GM19395 (cell line): ENCODE results near the gene CA14.
"Not testable (repeated sequence)": the region's sequence is repeated elsewhere in the genome, so short reads cannot be mapped to it uniquely, and the experiment has no call there.

Experiments
- ATAC-seq: cut with Tn5 transposase; IDR thresholded peaks from one replicate; pipeline ENCODE4 v1.9.1; 2021; ENCODE audit warnings: mild to moderate bottlenecking, moderate library complexity; ENCODE audit not compliant: unreplicated experiment

The CA14 gene

DNA sequence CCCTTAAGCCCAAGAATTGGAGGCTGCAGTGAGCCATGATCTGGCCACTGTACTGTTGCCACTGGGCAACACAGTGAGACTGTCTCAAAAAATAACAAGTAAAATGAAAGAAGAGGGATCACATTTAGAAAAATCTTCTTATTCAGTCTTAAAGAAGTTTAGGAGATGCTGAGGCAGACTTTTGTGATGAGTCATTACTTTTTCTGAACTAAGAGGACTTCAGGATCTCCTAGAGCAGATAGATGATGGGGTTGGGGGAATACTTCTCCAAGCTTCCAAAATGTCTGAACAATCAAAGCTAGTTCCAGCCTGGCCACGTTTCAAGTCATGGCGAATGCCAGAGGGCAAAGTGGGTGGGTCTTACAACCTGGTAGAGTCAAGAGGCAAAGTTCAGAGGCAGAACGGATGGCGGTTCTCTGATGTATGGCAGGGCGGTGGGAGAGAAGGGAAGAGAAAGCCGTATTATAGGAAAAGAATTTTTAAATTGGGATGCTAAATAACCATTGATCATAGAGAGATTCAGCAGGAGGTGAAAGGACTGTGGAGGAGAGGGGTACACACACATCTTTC, 22.6 kb downstream of the CA14 start:
- no peak for ATAC-seq

DNA sequence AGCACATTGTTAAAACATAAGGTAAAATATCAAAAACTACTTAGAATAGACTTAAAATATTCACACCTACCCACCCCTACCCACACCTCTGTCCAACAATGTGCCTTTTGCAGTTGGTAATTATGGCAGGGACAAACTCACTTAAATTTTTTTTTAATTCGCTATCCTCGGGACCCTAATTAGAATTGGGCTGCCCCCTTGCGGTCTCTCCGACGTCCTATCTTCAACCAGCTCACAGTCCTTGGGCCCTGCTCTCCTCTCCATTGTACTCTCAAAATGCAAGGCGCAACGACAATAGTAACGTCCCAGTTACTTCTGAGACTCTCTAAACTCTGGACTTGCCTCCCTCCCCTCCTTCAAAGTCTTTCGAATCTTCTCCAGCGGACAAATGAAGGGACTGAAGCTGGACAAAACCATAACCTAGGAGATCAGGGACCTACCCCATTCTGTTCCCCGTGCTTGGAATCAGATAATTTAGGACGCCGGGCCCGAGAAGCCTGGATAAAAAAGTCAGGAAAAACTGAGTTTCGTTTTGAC, 23.7 kb downstream of the CA14 start:
- ATAC-seq: no peak

DNA sequence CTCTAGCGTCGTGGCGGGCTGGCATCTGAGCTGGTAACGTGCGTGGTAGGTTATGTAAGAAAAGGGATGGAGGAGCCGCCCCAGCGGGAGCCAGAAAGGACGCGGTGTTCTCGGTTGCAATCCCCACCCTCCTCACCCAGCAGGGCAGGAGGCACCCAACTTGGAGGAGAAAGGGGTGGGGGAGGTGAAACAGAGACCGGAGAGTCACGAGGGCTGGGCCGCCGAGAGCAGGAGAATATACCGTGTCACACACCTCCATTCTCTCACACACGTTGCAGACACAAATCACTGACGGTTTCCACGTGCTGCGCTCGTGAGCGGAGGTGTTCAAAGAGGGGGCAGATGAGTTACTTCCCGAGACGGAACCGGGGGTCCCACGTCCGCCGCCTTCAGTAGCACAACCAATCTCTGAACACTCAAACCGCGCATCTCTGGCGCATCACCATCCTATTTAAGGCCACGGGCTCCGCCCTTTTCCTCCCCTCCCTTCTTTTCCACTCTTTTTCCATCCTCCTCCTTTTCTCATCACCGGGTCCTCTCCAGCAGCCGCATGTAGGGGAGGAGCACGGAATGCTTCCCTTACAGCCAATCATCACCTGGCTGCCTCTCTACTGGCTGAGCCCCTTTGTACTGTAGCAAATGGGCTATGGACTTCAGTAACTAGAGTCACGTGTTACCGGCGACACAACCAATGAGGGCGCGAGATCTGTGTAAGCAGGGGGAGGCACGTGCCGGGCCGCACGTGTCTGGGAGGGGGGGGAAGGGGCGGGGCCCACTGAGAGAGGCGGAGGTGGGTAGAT, 24.4 kb downstream of the CA14 start, which contains the start of gene CIART:
CIART (plus strand) TSS at position 797 of the 800 bp plus-strand sequence. CDS start 714 bp downstream, outside the sequence.
- ATAC-seq: no peak

DNA sequence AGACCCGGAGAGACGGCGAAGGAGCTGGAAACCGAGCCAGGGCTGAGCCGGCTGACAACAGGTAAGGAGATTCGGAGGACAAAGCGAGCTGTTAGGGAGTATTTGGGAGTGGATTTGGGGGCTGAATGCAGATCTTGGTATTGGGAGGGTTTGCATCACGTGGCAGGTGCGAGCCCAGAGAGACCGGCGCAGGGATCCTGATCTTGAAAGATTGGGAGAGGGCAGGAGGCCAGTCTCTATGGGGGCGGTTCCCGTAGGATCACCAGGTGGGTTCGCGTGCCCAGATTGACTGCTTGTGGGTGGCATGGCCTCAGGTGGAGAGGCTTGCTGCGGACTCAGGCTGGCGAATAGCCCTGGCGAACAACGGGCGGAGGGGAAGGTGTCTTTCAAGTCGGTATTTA, 25.0 kb downstream of the CA14 start:
- ATAC-seq: no peak

DNA sequence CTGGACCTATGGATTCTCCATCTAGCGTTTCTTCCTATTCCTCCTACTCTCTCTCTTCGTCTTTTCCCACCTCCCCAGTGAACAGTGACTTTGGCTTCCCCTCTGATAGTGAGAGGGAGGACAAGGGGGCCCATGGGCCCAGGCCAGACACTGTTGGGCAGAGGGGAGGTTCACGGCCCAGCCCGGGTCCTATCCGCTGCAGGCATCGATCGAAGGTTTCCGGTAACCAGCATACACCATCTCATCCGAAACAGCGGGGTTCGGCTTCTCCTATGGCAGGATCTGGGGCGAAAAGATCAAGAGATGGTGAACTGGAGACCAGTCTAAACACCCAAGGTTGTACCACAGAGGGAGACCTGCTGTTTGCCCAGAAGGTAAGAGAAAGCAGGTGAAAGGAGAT, 25.7 kb downstream of the CA14 start:
- no peak for ATAC-seq

DNA sequence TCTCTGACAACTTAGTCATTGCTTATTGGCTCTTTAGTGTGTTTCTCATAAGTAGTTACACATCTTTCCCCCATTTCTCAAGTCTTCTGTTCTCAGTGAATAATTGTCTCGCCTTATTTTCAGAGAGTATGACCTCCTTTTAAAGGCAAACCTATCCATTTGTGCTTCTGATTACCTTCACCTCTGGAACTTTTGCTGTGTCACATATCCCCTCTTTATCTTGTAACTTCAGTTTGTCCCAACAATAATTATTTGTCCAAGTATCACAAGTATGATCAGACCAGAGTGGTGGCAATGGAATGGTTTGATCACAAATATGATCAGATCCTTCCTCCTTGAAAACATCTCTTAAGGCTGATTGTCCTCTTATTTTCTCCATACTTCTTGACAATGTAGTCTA, 30.8 kb downstream of the CA14 start:
- ATAC-seq: no peak

DNA sequence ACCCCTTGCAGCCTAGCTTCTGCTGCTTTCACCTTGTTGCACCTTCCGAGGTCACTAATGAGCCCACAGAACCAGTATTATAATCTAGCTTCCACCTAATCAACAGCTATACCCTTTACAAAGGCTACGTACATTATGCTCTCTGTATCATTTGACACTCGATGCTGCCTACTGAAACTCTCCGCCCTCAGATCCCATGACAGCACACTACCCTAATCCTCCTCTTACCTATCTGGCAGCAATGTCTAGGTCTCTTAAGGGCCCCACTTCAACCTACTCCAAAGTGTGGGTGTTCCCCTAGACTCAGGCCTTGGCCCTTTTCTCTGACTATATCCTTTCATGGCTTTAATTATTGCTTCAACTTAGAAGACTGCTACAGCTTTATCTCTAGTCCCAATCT, 31.2 kb downstream of the CA14 start:
- no peak for ATAC-seq

DNA sequence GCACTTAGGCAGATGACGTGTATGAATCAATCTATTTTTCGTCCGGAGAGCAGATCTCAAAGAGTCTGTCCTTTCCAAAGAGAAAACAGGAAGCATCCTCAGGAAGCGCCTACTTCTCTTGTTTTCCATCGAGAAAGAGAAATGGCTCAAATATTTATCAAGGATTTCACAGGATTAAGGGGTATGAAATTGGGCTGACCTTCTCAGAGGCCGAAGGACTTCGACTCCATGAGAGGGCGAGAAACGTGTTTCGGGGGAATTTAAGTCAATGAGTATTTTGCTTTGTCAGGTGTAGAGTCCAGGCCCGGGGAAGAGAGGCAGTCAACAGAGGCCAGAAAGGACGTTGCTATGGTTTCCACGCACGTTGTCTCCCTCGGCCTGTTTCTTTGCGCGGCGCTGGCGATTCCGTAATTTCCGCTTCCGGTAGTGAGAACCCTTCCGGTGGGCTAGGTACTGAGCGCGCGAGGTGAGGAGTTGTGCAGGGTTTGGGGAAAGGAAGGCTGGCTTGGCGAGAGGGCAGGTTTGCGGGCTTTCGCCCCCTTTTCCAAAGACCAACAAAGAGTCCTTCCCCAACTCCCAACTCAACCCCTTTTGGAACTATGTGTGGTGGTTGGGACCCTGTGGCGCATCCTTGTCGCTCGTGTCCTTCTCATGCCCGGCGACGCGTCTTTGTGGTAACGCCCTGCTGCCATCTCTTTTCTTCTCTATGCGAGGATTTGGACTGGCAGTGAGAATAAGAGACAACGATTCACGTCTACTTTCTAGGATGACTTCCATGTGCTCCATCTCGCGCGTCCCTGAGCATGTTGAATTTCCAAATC, 36.1 kb downstream of the CA14 start, which contains the start of gene MRPS21:
MRPS21 (plus strand) TSS at position 429 of the 821 bp plus-strand sequence. CDS start 506 bp downstream, outside the sequence.
- ATAC-seq: peak; percentile 97

DNA sequence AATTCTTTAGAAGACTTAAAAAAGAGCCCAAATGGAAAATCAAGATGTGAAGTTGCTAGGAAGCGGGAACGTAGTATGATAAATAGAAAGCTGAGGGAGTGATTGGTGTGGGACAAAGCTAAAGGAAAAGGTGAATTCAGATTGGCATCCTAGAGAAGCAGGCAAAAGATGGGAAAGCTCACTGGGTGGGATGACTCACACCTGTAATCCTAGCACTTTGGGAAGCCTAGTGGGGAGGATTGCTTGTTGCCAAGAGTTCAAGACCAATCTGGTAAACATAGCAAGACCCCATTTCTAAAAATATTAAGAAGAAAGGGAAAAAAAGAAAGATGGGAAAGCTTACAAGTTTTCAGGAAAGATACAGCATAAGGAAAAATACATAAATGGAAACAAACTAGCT, 37.9 kb downstream of the CA14 start:
- ATAC-seq: no peak

DNA sequence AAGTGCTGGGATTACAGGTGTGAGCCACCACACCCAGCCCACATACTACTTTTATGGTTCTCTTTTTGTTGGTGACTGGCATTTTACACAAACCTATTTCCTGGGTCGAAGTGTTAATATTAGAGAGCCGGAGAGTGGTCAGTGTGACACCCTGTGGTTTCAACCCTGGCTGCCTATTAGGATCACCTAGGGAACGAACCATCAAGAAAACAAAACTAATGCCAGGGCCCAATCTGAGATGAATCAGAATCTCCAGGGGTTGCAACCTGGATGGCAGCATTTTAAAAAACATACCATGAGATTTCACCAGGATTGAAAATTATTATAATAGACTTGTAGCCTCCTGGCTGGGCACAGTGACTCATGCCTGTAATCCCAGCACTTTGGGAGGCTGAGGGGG, 42.1 kb downstream of the CA14 start:
- no peak for ATAC-seq

DNA sequence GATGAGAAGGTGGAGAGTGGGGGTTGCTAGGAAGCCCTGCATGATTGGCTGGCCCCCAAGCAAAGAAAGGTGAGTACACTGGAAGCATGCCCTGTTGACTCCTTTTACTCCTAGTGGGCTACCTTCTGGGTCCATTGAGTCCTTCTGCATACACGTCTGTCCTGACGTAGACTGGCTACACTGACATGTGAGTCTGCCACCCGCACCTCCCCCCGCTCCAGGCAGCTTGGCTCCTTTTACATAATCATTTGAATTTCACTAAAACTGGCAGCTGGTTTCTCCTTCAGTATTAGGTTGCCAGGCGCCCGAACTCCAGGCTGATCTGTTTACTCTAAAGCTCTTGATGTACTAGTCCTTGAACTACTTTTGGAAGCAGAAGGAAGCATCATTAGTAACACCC, 44.8 kb downstream of the CA14 start:
- no peak for ATAC-seq

DNA sequence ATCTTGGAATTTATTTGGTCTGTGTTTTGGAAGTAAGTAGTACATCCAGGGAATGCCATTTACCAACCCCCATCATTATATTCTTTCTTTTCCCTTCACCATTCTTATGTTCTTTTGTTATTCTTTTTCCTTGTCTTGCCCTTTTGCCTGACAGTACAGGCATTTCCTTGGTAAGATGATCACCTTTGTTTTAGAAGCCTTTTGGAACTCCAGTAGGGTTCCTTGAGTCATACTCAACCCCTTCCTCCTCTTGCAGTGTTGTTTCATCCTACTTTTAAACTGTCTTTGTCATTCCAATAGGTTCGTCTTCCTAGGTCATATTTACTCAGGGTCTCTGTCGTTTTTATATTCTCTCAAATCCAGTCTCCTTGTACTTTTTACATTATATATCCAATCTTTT, 45.3 kb downstream of the CA14 start:
- ATAC-seq: no peak

DNA sequence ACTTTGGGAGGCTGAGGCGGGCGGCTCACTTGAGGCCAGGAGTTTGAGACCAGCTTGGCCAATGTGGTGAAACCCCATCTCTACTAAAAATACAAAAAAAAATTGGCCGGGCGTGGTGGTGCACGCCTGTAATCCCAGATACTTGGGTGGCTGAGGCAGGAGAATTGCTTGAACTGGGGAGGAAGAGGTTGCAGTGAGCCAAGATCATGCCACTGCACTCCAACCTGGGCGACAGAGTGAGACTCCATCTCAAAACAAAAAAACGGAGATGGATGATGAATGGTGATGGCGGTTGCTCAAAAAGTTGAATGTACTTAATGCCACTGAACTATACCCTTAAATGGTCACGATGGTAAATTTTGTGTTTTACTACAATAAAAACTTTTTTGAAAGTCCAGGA, 51.0 kb downstream of the CA14 start:
- not testable (repeated sequence) for ATAC-seq

DNA sequence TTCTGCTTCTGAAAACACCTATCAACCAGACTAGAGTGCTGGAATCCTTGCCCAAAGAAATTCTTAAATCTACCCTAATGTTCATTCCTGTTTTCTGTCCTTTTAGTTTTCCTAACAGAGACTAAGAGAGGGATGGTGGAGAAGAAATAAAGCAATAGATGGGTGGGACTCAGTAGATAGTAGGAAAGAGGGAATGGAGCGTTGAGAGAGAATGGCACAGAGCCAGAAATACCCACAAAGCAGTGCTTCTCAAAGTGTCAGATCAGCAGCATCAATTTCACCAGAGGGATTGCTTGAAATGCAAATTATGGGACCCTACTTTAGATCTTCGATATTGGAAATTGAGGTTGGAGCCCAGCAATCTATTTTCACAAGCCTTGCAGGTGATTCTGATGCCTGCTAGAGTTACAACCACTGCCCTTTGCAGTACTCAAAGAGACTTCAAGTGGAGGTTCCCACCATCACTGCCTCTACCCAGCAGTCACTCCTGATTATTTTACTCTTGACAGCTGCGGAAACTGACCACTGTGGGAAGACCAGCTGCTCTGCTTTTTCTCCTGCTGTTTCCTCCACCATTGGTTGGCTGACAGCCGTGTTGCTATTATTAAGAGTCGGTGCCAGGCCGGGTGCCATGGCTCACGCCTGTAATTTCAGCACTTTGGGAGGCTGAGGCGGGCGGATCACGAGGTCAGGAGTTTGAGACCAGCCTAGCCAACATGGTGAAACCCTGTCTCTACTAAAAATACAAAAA, 52.4 kb downstream of the CA14 start:
- ATAC-seq: no peak

DNA sequence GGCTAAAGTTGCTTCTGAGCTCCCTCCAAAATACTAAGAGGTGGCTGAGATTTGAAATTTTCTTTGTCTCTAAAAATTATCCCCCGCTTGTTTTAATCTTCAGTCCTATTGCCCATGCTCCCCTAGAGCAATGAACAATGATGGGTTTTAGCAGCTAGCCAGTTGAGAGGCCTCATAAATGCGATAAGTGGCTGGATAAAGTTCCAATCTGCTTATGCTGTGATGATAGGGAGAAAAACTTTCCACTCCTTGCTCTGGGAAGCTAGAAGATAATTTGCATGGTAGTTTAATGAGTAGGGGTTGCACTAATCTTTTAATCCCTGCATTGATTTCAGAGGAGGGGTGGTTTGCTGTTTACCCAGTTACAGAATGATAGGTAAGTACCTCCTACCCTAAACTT, 54.2 kb downstream of the CA14 start:
- no peak for ATAC-seq
